Gastrocnemius medialis (tissue), 4 donors: Measurements from ENCODE around the gene SCN3A.

Experiments
- CTCF ChIP-seq, 5 experiments: fragments of 450-650 bp in 3 of 5; fragments of 200-600 bp in 2 of 5; sonication (generic) in 2 of 5; IDR thresholded peaks in 4 of 5; conservative IDR thresholded peaks in 1 of 5; 1 replicate in 4 of 5; 2 replicates in 1 of 5; pipeline ENCODE4 v1.5.1; 2016 to 2019; ENCODE audit warnings: antibody characterized with exemption in 5 of 5, mild to moderate bottlenecking in 3 of 5, moderate library complexity in 3 of 5
- POLR2A ChIP-seq, 2 donors: fragments of 450-650 bp; IDR thresholded peaks; one replicate each; pipeline ENCODE4 v1.6.1; 2017; ENCODE audit warnings: antibody characterized with exemption in 2 of 2, mild to moderate bottlenecking in 2 of 2, moderate library complexity in 2 of 2

GRCh38 chr2:165105926-165106325, 97.9 kb downstream of the SCN3A start:
- TF ChIP-seq CTCF (IDR thresholded peaks at IDR 0.05 in 4 of 5, conservative IDR thresholded peaks at IDR 0.05 in 1 of 5), result no peak
- no peak for TF ChIP-seq POLR2A (IDR thresholded peaks at IDR 0.05)
